ENCODE measurements around the gene ETV7. TPM values are rescaled to one million over a fixed set of nuclear protein-coding genes. Genes with fewer than 3 reads are reported as not detected.

The ETV7 gene
- total and polyA plus RNA-seq, 4 donors: 0.17 to 0.84 (median 0.36) TPM

DNA sequence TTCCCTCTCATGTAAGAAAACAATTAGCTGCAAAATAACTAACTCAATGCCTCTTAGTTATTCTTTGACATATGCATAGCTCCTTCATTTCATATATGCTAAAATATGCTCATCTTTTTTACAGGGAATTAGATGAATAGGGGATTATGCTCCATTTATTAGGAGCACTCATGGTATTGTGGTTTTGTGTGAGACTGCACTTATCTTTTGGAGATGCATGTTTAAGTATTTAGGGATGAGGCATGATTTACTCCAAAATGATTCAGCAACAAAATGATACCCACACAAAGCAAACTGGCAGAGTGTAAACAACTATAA, 59.6 kb downstream of the ETV7 start:
- Histone ChIP-seq H3K27ac (ENCODE audit: low read depth in 1 of 2, low read length in 2 of 2) (no peak overlapping the region), H3K9me3 (ENCODE audit: control insufficient read depth in 4 of 4, low read length in 3 of 4) (no peaks in the 10 kb centered on the region), H3K36me3 (ENCODE audit: control insufficient read depth in 4 of 4, insufficient read depth in 3 of 4, low read depth in 1 of 4, low read length in 3 of 4) (no peaks in the 10 kb centered on the region), H3K4me3 (ENCODE audit: low read depth in 1 of 3, low read length in 3 of 3) (no peak overlapping the region), H3K27me3 (ENCODE audit: control insufficient read depth in 4 of 4, insufficient read depth in 4 of 4, low read length in 3 of 4) (no peaks in the 10 kb centered on the region), H3K4me1 (ENCODE audit: control insufficient read depth in 4 of 4, insufficient read depth in 4 of 4, low read length in 3 of 4) (no peaks in the 10 kb centered on the region), H3K9ac (ENCODE audit: low read depth in 1 of 2, low read length in 2 of 2) (no peak overlapping the region)
- no peak for TF ChIP-seq NR2F2 (IDR thresholded peaks at IDR 0.05)
- no peak for TF ChIP-seq RXRA (IDR thresholded peaks at IDR 0.05)
- no peak for TF ChIP-seq SP1 (IDR thresholded peaks at IDR 0.05)
- TF ChIP-seq, protein P1, sequence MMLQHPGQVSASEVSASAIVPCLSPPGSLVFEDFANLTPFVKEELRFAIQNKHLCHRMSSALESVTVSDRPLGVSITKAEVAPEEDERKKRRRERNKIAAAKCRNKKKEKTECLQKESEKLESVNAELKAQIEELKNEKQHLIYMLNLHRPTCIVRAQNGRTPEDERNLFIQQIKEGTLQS (IDR thresholded peaks at IDR 0.05): no peak
- no peak for TF ChIP-seq GABPA (IDR thresholded peaks at IDR 0.05 in 1 of 2, conservative IDR thresholded peaks at IDR 0.05 in 1 of 2)
- TF ChIP-seq CTCF (IDR thresholded peaks at IDR 0.05; ENCODE audit: low read depth, low read length, missing input control): no peak
- DNase-seq (ENCODE audit: low spot score): no peak

- H3K27me3 ChIP-seq (ENCODE audit: control insufficient read depth in 4 of 4, insufficient read depth in 4 of 4, low read length in 3 of 4): no peaks in the 10 kb centered on the region
- H3K4me1 ChIP-seq (ENCODE audit: control insufficient read depth in 4 of 4, insufficient read depth in 4 of 4, low read length in 3 of 4): no peaks in the 10 kb centered on the region
- H3K27ac ChIP-seq (ENCODE audit: low read depth in 1 of 2, low read length in 2 of 2): no peak overlapping the region
- TF ChIP-seq YY1 (IDR thresholded peaks at IDR 0.05) (no peak), RXRA (IDR thresholded peaks at IDR 0.05) (no peak), REST (IDR thresholded peaks at IDR 0.05) (no peak), FOXA1 (IDR thresholded peaks at IDR 0.05) (no peak), SP1 (IDR thresholded peaks at IDR 0.05) (no peak), EGR1 (IDR thresholded peaks at IDR 0.05; ENCODE audit: low read depth in 2 of 2) (no peak), HNF4A (conservative IDR thresholded peaks at IDR 0.05) (no peak), RAD21 (IDR thresholded peaks at IDR 0.05) (no peak), GABPA (IDR thresholded peaks at IDR 0.05 in 1 of 2, conservative IDR thresholded peaks at IDR 0.05 in 1 of 2) (no peak), CTCF (IDR thresholded peaks at IDR 0.05; ENCODE audit: low read depth, low read length, missing input control) (no peak), JUND (IDR thresholded peaks at IDR 0.05) (no peak), NR2F2 (IDR thresholded peaks at IDR 0.05) (no peak), HNF4G (IDR thresholded peaks at IDR 0.05) (no peak), FOXA2 (IDR thresholded peaks at IDR 0.05) (no peak), TAF1 (conservative IDR thresholded peaks at IDR 0.05) (no peak)
- TF ChIP-seq, protein P1 (IDR thresholded peaks at IDR 0.05): no peak
- TF ChIP-seq, protein P2, sequence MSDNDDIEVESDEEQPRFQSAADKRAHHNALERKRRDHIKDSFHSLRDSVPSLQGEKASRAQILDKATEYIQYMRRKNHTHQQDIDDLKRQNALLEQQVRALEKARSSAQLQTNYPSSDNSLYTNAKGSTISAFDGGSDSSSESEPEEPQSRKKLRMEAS (IDR thresholded peaks at IDR 0.05): no peak
- TF ChIP-seq, protein P3, sequence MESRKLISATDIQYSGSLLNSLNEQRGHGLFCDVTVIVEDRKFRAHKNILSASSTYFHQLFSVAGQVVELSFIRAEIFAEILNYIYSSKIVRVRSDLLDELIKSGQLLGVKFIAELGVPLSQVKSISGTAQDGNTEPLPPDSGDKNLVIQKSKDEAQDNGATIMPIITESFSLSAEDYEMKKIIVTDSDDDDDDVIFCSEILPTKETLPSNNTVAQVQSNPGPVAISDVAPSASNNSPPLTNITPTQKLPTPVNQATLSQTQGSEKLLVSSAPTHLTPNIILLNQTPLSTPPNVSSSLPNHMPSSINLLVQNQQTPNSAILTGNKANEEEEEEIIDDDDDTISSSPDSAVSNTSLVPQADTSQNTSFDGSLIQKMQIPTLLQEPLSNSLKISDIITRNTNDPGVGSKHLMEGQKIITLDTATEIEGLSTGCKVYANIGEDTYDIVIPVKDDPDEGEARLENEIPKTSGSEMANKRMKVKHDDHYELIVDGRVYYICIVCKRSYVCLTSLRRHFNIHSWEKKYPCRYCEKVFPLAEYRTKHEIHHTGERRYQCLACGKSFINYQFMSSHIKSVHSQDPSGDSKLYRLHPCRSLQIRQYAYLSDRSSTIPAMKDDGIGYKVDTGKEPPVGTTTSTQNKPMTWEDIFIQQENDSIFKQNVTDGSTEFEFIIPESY (IDR thresholded peaks at IDR 0.05): no peak
- H3K9me3 ChIP-seq (ENCODE audit: control insufficient read depth in 4 of 4, low read length in 3 of 4): no peaks in the 10 kb centered on the region
- DNase-seq (ENCODE audit: low spot score): no peak
- no peak overlapping the region for H3K4me3 ChIP-seq (ENCODE audit: low read depth in 1 of 3, low read length in 3 of 3)
- H3K9ac ChIP-seq (ENCODE audit: low read depth in 1 of 2, low read length in 2 of 2): no peak overlapping the region
- WGBS: 51% methylated on average over 6 of the region's 6 CpGs
- H3K36me3 ChIP-seq (ENCODE audit: control insufficient read depth in 4 of 4, insufficient read depth in 3 of 4, low read depth in 1 of 4, low read length in 3 of 4): no peaks in the 10 kb centered on the region
These were observed 60.1 kb downstream of the ETV7 start for GRCh38 chr6:36327226-36327918.

Data from liver (tissue), 9 donors.